HG02798 (cell line): ENCODE measurements around the gene C16orf82.
"Not testable (repeated sequence)": the region's sequence is repeated elsewhere in the genome, so short reads cannot be mapped to it uniquely, and the experiment has no call there.

ENCODE experiments used
- ATAC-seq: cut with Tn5 transposase; IDR thresholded peaks from one replicate; pipeline ENCODE4 v1.9.1; 2021; ENCODE audit warnings: mild to moderate bottlenecking; ENCODE audit not compliant: unreplicated experiment, poor library complexity

The C16orf82 gene

GRCh38 chr16:27085182-27085581, 18.5 kb downstream of the C16orf82 start:
- no peak for ATAC-seq

DNA sequence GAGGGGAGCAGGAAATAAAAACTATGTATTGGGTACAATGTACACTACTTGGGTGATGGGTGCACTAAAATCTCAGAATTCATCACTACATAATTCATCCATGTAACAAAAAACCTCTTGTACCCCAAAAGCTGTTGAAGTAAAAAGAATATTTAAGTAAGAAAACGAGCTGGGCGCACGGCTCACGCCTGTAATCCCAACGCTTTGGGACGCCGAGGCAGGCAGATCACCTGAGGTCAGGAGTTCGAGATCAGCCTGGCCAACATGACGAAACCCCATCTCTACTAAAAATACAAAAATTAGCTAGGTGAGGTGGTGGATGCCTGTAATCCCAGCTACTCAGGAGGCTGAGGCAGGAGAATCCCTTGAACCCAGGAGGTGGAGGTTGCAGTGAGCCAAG, 19.3 kb downstream of the C16orf82 start:
- ATAC-seq, result not testable (repeated sequence)

- no peak for ATAC-seq
Measured at GRCh38 chr16:27088216-27088615, 21.5 kb downstream of the C16orf82 start.

- ATAC-seq, result no peak
Measured at GRCh38 chr16:27096375-27096774, 29.6 kb downstream of the C16orf82 start.

GRCh38 chr16:27097800-27098230, 31.1 kb downstream of the C16orf82 start:
- no peak for ATAC-seq

DNA sequence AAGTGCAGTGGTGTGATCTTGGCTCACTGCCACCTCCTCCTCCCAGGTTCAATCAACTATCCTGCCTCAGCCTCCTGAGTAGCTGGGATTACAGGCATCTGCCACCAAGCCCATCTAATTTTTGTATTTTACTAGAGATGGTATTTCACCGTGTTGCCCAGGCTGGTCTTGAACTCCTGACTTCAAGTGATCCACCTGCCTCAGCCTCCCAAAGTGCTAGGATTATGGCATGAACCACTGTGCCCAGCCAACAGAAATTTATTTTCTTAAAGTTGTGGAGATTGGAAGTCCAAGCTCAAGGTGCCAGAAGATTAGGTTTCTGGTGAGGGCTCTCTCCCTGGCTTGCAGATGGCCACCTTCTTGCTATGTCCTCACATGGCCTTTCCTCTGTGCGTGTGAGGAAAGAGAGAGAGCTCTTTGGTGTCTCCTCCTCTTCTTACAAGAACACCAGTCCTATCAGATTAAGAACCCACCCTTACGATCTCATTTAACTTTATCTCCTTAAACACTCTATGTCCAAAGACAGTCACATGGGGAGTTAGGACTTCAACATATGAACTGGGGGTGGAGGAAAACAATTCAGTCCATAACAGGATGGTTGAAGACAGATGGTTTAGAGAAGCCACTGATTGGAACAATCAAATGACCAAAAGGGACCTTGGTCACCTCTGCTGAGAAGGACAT, 31.8 kb downstream of the C16orf82 start:
- no peak for ATAC-seq

- ATAC-seq, result no peak
Measured at GRCh38 chr16:27102701-27103575, 36.2 kb downstream of the C16orf82 start.

GRCh38 chr16:27103954-27104353, 37.2 kb downstream of the C16orf82 start:
- ATAC-seq, result no peak

GRCh38 chr16:27106305-27106704, 39.6 kb downstream of the C16orf82 start:
- no peak for ATAC-seq

DNA sequence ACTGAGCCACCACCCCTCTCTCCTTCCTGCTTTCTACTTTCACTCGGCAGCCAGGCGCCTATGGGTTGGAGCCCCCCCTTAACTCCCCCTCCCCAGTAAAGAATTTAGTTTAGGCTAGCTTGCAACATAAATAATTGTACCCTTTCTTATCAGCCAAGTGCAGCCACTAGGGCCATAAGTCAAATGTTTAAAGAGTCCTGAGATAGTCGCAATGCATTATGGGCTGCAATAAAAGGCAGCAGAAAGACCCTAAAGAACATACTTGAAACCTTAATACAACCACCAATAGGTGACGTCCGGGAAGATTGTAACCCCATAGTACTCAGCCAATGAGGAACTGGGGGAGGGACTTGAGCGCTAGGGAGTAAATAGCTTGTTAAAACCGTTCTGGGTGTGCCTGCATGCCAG, 40.5 kb downstream of the C16orf82 start:
- ATAC-seq, result no peak

- no peak for ATAC-seq
Measured at GRCh38 chr16:27108051-27108770, 41.5 kb downstream of the C16orf82 start.

- ATAC-seq, result no peak
Measured at GRCh38 chr16:27108826-27109665, 42.3 kb downstream of the C16orf82 start.

DNA sequence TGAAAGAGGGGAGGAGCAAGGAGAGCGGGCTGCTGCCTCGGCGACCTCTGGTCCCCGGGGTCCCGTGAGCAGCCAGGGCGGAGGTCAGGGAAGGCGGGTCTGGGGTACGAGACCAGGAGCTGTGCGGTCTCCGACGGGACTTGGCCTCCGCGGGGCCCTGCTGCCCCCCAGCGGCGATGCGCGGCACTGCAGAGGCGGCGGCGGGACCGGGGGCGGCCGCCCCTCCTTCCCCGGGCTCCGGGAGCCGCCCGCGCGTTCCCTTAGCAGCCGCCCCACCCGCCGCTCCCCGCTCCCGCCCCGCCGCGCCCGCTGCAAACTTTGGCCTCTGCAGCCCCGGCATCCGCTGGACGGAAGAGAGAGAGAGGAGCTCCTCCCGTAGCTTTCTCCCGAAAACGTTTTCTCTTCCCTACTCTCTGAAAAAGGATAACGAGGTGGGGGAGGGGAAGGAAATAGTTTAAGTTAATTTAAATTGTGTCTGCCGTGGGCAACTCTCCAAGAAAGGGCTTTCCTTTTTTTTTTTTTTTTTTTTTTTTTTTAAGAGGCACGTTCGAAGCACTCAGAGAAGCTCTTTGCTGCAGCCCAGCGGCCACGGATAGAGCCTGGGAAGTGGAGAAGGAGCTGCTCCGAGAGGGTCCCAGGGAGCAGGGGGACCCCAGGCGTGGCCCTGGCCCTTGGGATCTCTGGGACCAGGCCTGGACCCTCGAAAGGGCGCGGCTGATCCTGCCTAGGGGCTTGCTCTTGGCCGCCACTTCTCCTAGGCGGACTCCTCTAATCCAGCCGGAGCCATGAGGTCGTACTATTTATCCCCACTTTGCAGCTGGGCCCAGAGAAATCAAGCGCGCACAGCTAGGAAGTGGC, 43.2 kb downstream of the C16orf82 start:
- peak; percentile 70 for ATAC-seq

- ATAC-seq, result no peak
Measured at GRCh38 chr16:27110524-27110896, 43.8 kb downstream of the C16orf82 start.

- no peak for ATAC-seq
Measured at GRCh38 chr16:27111486-27111885, 44.8 kb downstream of the C16orf82 start.

DNA sequence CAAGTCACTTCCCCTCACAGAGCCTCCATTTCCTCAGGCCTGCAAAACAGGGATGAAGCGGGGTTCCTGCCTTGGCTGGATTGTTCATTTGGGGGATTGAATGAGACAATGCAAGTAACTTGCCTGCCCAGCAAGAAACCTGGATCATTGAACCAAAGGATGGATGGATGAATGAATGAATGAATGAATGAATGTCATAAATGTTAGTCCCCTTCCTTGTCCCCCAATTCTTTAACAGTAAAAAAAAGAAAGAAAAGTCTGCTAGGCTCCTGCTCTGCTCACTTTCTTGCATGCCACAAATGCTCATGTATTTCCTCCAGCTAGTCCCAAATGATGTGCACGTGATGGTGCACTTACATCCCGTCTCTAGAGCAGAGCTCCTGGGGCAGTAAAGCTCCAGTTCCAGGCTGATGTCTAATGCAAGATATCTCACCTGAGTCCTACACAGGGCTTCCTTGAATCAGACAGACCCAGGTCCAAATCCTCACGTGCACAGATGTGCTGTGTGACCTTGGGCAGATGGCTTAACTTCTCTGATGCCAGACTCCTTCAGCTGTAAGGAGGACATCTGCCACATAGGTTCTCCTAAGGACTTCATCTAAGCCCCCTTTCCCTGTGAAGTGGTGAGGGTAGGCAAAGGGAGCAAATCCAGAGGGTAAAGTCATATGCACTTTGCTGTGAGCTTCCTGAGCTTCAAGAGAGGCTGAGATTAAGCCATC, 45.5 kb downstream of the C16orf82 start:
- no peak for ATAC-seq

DNA sequence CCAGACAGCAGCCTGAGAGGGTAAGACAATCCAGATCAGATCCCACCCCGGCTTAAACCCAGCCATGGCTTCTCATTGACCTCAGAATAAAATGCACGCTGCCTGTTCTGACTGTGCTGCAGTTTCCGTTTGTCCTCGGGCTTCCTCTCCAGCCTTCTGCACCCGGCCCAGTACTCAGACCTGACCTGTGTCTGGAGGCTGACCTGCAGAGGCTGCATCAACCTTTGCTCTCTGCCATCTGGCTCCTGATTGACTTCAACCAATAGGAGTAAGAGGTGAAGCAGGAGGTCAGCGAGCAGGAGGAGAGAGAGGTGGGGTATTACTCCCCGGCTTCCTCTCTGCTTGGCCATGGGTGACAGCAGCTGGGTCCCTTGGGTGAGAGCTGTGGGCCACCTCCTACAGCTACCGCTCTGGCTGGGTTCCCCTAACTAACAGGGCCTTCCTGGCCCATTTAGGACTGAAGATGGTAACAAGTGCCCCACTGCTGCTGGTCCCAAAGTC, 46.7 kb downstream of the C16orf82 start:
- ATAC-seq, result no peak

- no peak for ATAC-seq
Measured at GRCh38 chr16:27114006-27114405, 47.3 kb downstream of the C16orf82 start.
